CD4-positive, alpha-beta T cell treated with Interleukin-1 beta for 1 hour (primary cell): Measurements from ENCODE around the gene NAPB.

Experiments
- DNase-seq, 2 donors: peaks; one replicate each; pipeline ENCODE4 v3.0.0-alpha.2; 2020 to 2022

Gene NAPB

GRCh38 chr20:23437126-23437899 is 16.0 kb upstream of the NAPB start:
- no peak for DNase-seq

- DNase-seq: no peak
Observed at GRCh38 chr20:23436681-23437080, 15.4 kb upstream of the NAPB start.

GRCh38 chr20:23435626-23436539 is 14.6 kb upstream of the NAPB start:
- no peak for DNase-seq

GRCh38 chr20:23434521-23435313 is 13.4 kb upstream of the NAPB start:
- DNase-seq: no peak

GRCh38 chr20:23433628-23434027 is 12.3 kb upstream of the NAPB start:
- no peak for DNase-seq

GRCh38 chr20:23425129-23425528 is 3.8 kb upstream of the NAPB start:
- no peak for DNase-seq

- DNase-seq: peak; percentile 19 to 49
Observed at GRCh38 chr20:23419995-23420901, 1.0 kb downstream of the NAPB start.

GRCh38 chr20:23419657-23419994 is 1.7 kb downstream of the NAPB start:
- DNase-seq: no peak

- no peak for DNase-seq
Observed at GRCh38 chr20:23417861-23418260, 3.4 kb downstream of the NAPB start.

GRCh38 chr20:23415959-23416583 is 5.2 kb downstream of the NAPB start:
- peak in 1 of 2 donors; percentile 36 for DNase-seq

- no peak for DNase-seq
Observed at GRCh38 chr20:23415555-23415954, 5.7 kb downstream of the NAPB start.

- DNase-seq: no peak
Observed at GRCh38 chr20:23414526-23415188, 6.6 kb downstream of the NAPB start.

- no peak for DNase-seq
Observed at GRCh38 chr20:23413862-23414422, 7.3 kb downstream of the NAPB start.

GRCh38 chr20:23412026-23412425 is 9.3 kb downstream of the NAPB start:
- no peak for DNase-seq

GRCh38 chr20:23410916-23411695 is 10.2 kb downstream of the NAPB start:
- no peak for DNase-seq

GRCh38 chr20:23409800-23410199 is 11.5 kb downstream of the NAPB start:
- no peak for DNase-seq

- DNase-seq: no peak
Observed at GRCh38 chr20:23408957-23409356, 12.3 kb downstream of the NAPB start.

GRCh38 chr20:23407781-23408464 is 13.4 kb downstream of the NAPB start:
- DNase-seq: peak; percentile 26

GRCh38 chr20:23406880-23407279 is 14.4 kb downstream of the NAPB start:
- DNase-seq: no peak
